ENCODE measurements around the gene CHN2.

DNA sequence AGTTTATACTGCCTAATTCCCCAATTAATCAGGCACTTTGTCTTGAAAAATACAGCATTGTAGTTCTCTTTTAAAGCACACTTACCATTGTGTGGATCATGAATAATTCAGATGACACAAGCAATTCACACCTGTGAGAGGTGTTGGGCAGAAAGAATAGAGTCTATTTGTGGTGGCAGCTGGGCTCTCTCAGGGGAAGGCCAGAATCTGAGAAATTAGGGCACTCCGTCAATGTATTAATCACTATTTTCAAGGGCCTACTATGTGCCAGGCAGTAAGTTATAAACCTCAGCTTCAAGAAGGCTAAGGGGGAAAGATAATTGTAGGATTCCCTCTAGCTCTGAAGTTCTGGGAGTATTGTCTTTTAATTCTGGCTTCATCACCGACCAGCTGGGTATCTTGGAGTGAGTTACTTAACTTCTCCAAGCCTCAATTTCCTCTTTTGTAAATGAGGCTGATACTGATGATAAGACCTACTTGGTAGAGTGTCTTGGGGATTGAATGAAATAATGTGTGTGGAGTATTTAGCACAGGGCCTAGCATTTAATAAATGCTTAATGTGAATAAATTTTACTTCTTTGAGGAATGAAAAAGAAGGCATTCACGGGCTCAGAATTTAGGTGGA, 2.5 kb downstream of the CHN2 start:
- TF ChIP-seq, protein P1, sequence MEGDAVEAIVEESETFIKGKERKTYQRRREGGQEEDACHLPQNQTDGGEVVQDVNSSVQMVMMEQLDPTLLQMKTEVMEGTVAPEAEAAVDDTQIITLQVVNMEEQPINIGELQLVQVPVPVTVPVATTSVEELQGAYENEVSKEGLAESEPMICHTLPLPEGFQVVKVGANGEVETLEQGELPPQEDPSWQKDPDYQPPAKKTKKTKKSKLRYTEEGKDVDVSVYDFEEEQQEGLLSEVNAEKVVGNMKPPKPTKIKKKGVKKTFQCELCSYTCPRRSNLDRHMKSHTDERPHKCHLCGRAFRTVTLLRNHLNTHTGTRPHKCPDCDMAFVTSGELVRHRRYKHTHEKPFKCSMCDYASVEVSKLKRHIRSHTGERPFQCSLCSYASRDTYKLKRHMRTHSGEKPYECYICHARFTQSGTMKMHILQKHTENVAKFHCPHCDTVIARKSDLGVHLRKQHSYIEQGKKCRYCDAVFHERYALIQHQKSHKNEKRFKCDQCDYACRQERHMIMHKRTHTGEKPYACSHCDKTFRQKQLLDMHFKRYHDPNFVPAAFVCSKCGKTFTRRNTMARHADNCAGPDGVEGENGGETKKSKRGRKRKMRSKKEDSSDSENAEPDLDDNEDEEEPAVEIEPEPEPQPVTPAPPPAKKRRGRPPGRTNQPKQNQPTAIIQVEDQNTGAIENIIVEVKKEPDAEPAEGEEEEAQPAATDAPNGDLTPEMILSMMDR (IDR thresholded peaks at IDR 0.05) = no peak
- TF ChIP-seq EP300 (IDR thresholded peaks at IDR 0.05) (no peak), POLR2A (IDR thresholded peaks at IDR 0.05) (no peak)

All from upper lobe of left lung (tissue), 4 donors.